ENCODE results near the gene GTF3C5.

- TF ChIP-seq CTCF (IDR thresholded peaks at IDR 0.05) (no peak), NRF1 (IDR thresholded peaks at IDR 0.05; ENCODE audit: low read depth, low read length) (no peak), IRF3 (IDR thresholded peaks at IDR 0.05; ENCODE audit: low read depth, low read length) (no peak), TAF1 (IDR thresholded peaks at IDR 0.05; ENCODE audit: borderline replicate concordance, low read depth, low read length) (no peak), MEF2A (IDR thresholded peaks at IDR 0.05; ENCODE audit: borderline replicate concordance, low read depth) (no peak)
These were observed 18.2 kb downstream of the GTF3C5 start for GRCh38 chr9:133049043-133049442.

All from SK-N-SH (cell line).